A549 (cell line): Measurements from ENCODE around the gene KRTAP12-4. TPM values are rescaled to one million over a fixed set of nuclear protein-coding genes. Genes with fewer than 3 reads are reported as not detected.

Experiments used
- ATAC-seq, 2 experiments: fragments of 200-7000 bp in 1 of 2; fragments of >200 bp in 1 of 2; cut with Nextera tagmentation in 1 of 2; cut with Tn5 transposase in 1 of 2; 3 replicates each; pipeline versions ENCODE4 v1.8.0 to v1.9.1; 2018 to 2020; ENCODE audit warnings: mild to moderate bottlenecking in 1 of 2, moderate library complexity in 1 of 2
- CTCF ChIA-PET: fragments of 300-600 bp; sonication (Branson Sonifier 250); formaldehyde crosslinking; extraction: SDS; loops from one replicate; lab custom pipeline; 2021; ENCODE audit warnings: antibody characterized with exemption, inconsistent platforms; lab: Yijun Ruan, JAX
- POLR2A ChIA-PET: fragments of 350-600 bp; formaldehyde crosslinking; extraction: SDS; loops from one replicate; lab custom pipeline; 2021; ENCODE audit warnings: antibody characterized with exemption, inconsistent platforms; lab: Yijun Ruan, JAX
- DNase-seq, 2 experiments: peaks; one replicate each; pipeline versions ENCODE4 v3.0.0 to v3.0.0-alpha.2; 2011 to 2016; ENCODE audit warnings: low read depth in 1 of 2, low spot score in 1 of 2
- FAIRE-seq: peaks from 2 replicates; lab custom pipeline; 2011; peaks lifted over from hg19 to GRCh38; lab: Jason Lieb, UNC
- H3K27ac ChIP-seq, 2 experiments: fragments of >200 bp; sonication (Bioruptor Twin); formaldehyde crosslinking; 3 replicates each; pipeline ENCODE4 v1.5.1; 2016 to 2017
- H3K4me1 ChIP-seq: fragments of >200 bp; sonication (Bioruptor Twin); formaldehyde crosslinking; 3 replicates; pipeline ENCODE4 v1.6.1; 2016
- H3K4me2 ChIP-seq: fragments of >200 bp; sonication (Bioruptor Twin); formaldehyde crosslinking; 3 replicates; pipeline ENCODE4 v1.6.1; 2016
- H3K4me3 ChIP-seq: fragments of >200 bp; sonication (Bioruptor Twin); formaldehyde crosslinking; 3 replicates; pipeline ENCODE4 v1.5.1; 2016
- H3K9me3 ChIP-seq: fragments of >200 bp; sonication (Bioruptor Twin); formaldehyde crosslinking; 3 replicates; pipeline ENCODE4 v1.6.1; 2016
- BHLHE40 ChIP-seq: IDR thresholded peaks from 2 replicates; pipeline ENCODE4 v1.6.1; 2012; ENCODE audit warnings: low read depth, low read length, inconsistent platforms
- CEBPB ChIP-seq, 2 experiments: fragments of >200 bp in 1 of 2; sonication (Bioruptor Twin) in 1 of 2; formaldehyde crosslinking in 1 of 2; IDR thresholded peaks; 2 replicates each; pipeline ENCODE4 v1.6.1; 2012 to 2016
- CHD4 ChIP-seq: fragments of 200-600 bp; sonication (generic); IDR thresholded peaks from 2 replicates; pipeline ENCODE4 v1.6.1; 2016; ENCODE audit warnings: antibody characterized with exemption, mild to moderate bottlenecking, borderline replicate concordance
- EHF ChIP-seq: fragments of 250-450 bp; sonication (Bioruptor Pico); IDR thresholded peaks from 2 replicates; pipeline ENCODE4 v1.5.0; 2020; ENCODE audit warnings: mild to moderate bottlenecking
- EHMT2 ChIP-seq: fragments of 200-600 bp; sonication (generic); IDR thresholded peaks from 2 replicates; pipeline ENCODE4 v1.6.1; 2016; ENCODE audit warnings: antibody characterized with exemption, low read depth, mild to moderate bottlenecking, moderate library complexity
- ELK1 ChIP-seq: fragments of 150-350 bp; IDR thresholded peaks from 2 replicates; pipeline ENCODE4 v1.6.1; 2014; ENCODE audit warnings: low read depth, mild to moderate bottlenecking, low read length
- ESRRA ChIP-seq: fragments of 150-350 bp; IDR thresholded peaks from 2 replicates; pipeline ENCODE4 v1.6.1; 2014; ENCODE audit warnings: mild to moderate bottlenecking, low read length, borderline replicate concordance
- FOSL2 ChIP-seq, 2 experiments: fragments of 450-650 bp in 1 of 2; fragments of >200 bp in 1 of 2; sonication (Bioruptor Twin) in 1 of 2; formaldehyde crosslinking; IDR thresholded peaks; 2 replicates each; pipeline versions ENCODE4 v1.5.0 to v1.6.1; 2016 to 2020; ENCODE audit warnings: mild to moderate bottlenecking in 1 of 2, moderate library complexity in 1 of 2
- FOXS1 ChIP-seq: fragments of 250-450 bp; sonication (Bioruptor Pico); IDR thresholded peaks from 2 replicates; pipeline ENCODE4 v1.5.0; 2020; ENCODE audit warnings: mild to moderate bottlenecking, moderate library complexity
- GATA3 ChIP-seq: IDR thresholded peaks from 2 replicates; pipeline ENCODE4 v1.6.1; 2012; ENCODE audit warnings: borderline replicate concordance
- HOXB5 ChIP-seq: fragments of 250-450 bp; sonication (Bioruptor Pico); IDR thresholded peaks from 2 replicates; pipeline ENCODE4 v1.5.0; 2020; ENCODE audit warnings: mild to moderate bottlenecking, moderate library complexity
- JUNB ChIP-seq: fragments of >200 bp; sonication (Bioruptor Twin); formaldehyde crosslinking; IDR thresholded peaks from 2 replicates; pipeline ENCODE4 v1.6.1; 2016
- KDM1A ChIP-seq: fragments of 200-600 bp; sonication (generic); IDR thresholded peaks from 2 replicates; pipeline ENCODE4 v1.6.1; 2016; ENCODE audit warnings: low read depth, mild to moderate bottlenecking
- KDM5A ChIP-seq: fragments of 200-600 bp; sonication (generic); IDR thresholded peaks from 2 replicates; pipeline ENCODE4 v1.6.1; 2016; ENCODE audit warnings: antibody characterized with exemption, mild to moderate bottlenecking
- MAFK ChIP-seq: fragments of 450-650 bp; IDR thresholded peaks from 2 replicates; pipeline ENCODE4 v1.6.1; 2014; ENCODE audit not compliant: partially characterized antibody
- NPAS2 ChIP-seq: fragments of 250-450 bp; sonication (Bioruptor Pico); IDR thresholded peaks from 2 replicates; pipeline ENCODE4 v1.8.0; 2022; ENCODE audit warnings: mild to moderate bottlenecking, moderate library complexity, borderline replicate concordance
- RAD21 ChIP-seq, 2 experiments: fragments of >200 bp in 1 of 2; sonication (Bioruptor Twin) in 1 of 2; formaldehyde crosslinking in 1 of 2; IDR thresholded peaks in 1 of 2; conservative IDR thresholded peaks in 1 of 2; 2 replicates in 1 of 2; 3 replicates in 1 of 2; pipeline ENCODE4 v1.6.1; 2012 to 2018; ENCODE audit warnings: inconsistent platforms in 1 of 2
- RARB ChIP-seq: fragments of 250-450 bp; sonication (Bioruptor Pico); IDR thresholded peaks from 2 replicates; pipeline ENCODE4 v1.8.0; 2021; ENCODE audit warnings: mild to moderate bottlenecking, moderate library complexity
- RCOR1 ChIP-seq: fragments of 150-350 bp; IDR thresholded peaks from 2 replicates; pipeline ENCODE4 v1.6.1; 2014; ENCODE audit warnings: antibody characterized with exemption, low read length, low read depth
- RFX5 ChIP-seq: fragments of 450-650 bp; IDR thresholded peaks from 2 replicates; pipeline ENCODE4 v1.7.1; 2014; ENCODE audit warnings: antibody characterized with exemption, mild to moderate bottlenecking, moderate library complexity
- RNF2 ChIP-seq: fragments of 200-600 bp; sonication (generic); IDR thresholded peaks from 2 replicates; pipeline ENCODE4 v1.6.1; 2016; ENCODE audit warnings: low read depth, mild to moderate bottlenecking, antibody characterized with exemption, moderate library complexity, borderline replicate concordance
- SMC3 ChIP-seq: fragments of >200 bp; sonication (Bioruptor Twin); formaldehyde crosslinking; IDR thresholded peaks from 3 replicates; pipeline ENCODE4 v1.6.1; 2018; ENCODE audit warnings: inconsistent platforms
- SREBF2 ChIP-seq: fragments of 450-650 bp; IDR thresholded peaks from 2 replicates; pipeline ENCODE4 v1.6.1; 2014; ENCODE audit warnings: mild to moderate bottlenecking, moderate library complexity
- TFCP2L1 ChIP-seq: fragments of 250-450 bp; sonication (Bioruptor Pico); IDR thresholded peaks from 2 replicates; pipeline ENCODE4 v1.5.0; 2021; ENCODE audit warnings: mild to moderate bottlenecking
- TP53 ChIP-seq: fragments of 250-450 bp; sonication (Bioruptor Pico); IDR thresholded peaks from 2 replicates; pipeline ENCODE4 v1.5.0; 2021; ENCODE audit warnings: mild to moderate bottlenecking, moderate library complexity
- ZC3H11A ChIP-seq: fragments of 450-650 bp; IDR thresholded peaks from 2 replicates; pipeline ENCODE4 v1.6.1; 2014; ENCODE audit warnings: antibody characterized with exemption, mild to moderate bottlenecking
- WGBS: methylation state at CpG from one replicate; pipeline ENCODE4 v1.1.6; 2017; ENCODE audit errors: missing lambda C conversion rate; 5-methylcytosine and 5-hydroxymethylcytosine counted together
- polyA minus RNA-seq: library from RNA; depleted of rRNA, polyadenylated mRNA; stranded (reverse); fragments of >200 nt; gene quantifications from 2 replicates; pipeline ENCODE4 v1.2.3, GENCODE V29; 2011; rRNA and poly(A)+ RNA removed
- polyA plus RNA-seq, 4 experiments: library from polyadenylated mRNA; depleted of rRNA in 3 of 4; stranded (reverse); fragments of >200 nt; fragmentation: RNase III in 1 of 4; extraction: RNeasy Plus Mini Kit Qiagen cat#74134 plus additional on column Dnase treatment in 1 of 4; gene quantifications; 2 replicates in 3 of 4; 3 replicates in 1 of 4; pipeline ENCODE4 v1.2.3, GENCODE V29; 2011 to 2017

Gene KRTAP12-4
- polyA plus RNA-seq (2011; rRNA removed) = not detected in 2 replicates
- not detected in 2 replicates for polyA plus RNA-seq (2012; cell fraction: cytosol; rRNA removed)
- polyA plus RNA-seq (2012; cell fraction: nucleus; rRNA removed) = not detected in 2 replicates
- polyA plus RNA-seq (2017; fragmentation: RNase III; extraction: RNeasy Plus Mini Kit Qiagen cat#74134 plus additional on column Dnase treatment) = not detected in 3 replicates
- polyA minus RNA-seq = not detected in 2 replicates

DNA sequence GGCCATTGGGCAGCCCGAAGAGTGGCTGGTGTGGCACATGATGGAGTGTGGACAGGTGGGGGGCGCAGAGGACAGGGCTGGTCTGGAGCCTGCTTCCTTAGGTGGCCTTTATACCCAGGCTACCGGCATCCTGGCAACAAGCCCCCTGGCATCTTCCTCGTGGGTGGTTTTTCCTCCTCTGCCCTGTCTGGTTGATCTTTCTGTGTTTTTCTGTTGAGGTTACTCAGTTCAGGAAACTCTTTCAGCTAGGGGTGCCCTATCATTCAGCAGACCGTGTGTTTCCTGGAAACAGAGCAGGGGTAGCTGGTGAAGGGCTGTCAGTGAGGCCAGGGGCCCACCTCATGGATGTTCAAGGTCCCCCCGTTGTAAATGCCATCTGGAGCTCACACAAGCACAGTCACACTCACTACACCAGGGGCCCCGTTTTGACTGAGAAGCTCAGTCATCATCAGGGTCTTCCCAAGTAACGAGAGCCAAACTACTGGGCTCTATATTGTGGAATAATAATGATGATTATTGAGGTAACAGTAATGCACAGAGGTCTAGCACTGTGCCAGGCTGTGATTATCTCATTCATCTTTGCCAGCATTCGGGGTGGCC lies at the start of gene KRTAP12-4:
Gene KRTAP12-4 (minus strand): TSS at position 84 of the 600 bp plus-strand sequence. CDS start 45 bp downstream, at position 39.
- no peak for TF ChIP-seq RAD21 (conservative IDR thresholded peaks at IDR 0.05 in 1 of 2, IDR thresholded peaks at IDR 0.05 in 1 of 2)
- no peak for TF ChIP-seq RCOR1
- no peak for TF ChIP-seq TP53
- no peak for TF ChIP-seq SMC3
- TF ChIP-seq ZC3H11A = no peak
- TF ChIP-seq KDM5A = no peak
- no peak for TF ChIP-seq EHMT2
- TF ChIP-seq ESRRA = no peak
- no peak for TF ChIP-seq ELK1
- no peak for TF ChIP-seq RFX5
- TF ChIP-seq NPAS2 (CRISPR knock-in tag) = no peak
- TF ChIP-seq FOXS1 (CRISPR knock-in tag) = no peak
- no peak for TF ChIP-seq EHF
- Histone ChIP-seq H3K27ac (no peak within 1 kb of the TSS), H3K4me3 (no peak within 1 kb of the TSS), H3K4me2 (no peak within 1 kb of the TSS), H3K4me1 (no peaks in the 10 kb centered on the region), H3K9me3 (no peaks in the 10 kb centered on the region)
- FAIRE-seq (no peak), DNase-seq (no peak), ATAC-seq (no peak)
- 12% methylated on average over 6 of the region's 9 CpGs for WGBS
- ChIA-PET CTCF (no interaction called here), POLR2A (no interaction called here)

DNA sequence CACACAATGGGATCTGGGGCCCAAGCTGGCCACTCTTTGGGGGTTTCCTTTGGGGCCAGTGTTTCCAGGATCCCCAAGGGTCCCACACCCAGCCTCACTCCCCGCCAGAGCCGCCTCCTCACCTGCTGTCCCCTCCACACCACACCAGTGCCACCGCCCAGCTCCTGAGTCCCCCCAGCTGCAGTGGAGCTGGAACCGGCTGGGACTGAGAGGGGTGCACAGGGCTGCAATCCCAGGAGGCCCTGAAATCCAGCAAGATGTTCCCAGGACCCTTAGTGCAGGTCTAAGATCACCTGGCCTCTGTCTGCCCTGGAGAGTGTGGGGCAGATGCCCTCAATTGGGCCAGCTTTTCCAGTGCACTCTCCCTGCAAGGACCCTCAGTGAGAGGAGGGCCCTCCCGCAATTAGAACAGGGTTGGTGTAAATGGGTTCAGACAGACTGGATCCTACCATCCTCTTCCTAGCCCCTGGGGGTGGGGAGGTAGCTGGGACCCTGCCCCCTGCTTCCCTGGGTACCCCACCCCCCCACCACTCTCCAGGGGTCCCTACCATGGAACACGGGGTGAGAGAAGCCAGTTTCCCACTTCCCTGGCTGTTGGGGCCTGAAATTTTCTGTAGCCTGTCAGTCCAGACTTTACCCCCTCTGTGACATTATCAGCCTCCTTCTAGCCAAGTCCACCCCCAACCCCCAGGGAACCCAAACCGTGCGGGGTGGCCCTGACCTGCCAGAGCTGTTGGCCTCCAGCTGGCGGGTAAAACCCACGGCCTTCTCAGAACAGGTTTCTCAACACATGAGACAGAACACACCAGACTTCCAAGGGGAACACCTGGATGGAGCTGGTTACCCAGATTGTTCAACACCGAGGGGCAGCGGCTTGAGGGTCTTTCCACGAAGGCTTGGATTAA lies 49.5 kb upstream of the KRTAP12-4 start:
- no peak for TF ChIP-seq TFCP2L1 (CRISPR knock-in tag)
- TF ChIP-seq TP53 = no peak
- no peak for TF ChIP-seq SREBF2
- TF ChIP-seq CEBPB (IDR thresholded peaks at IDR 0.05) = no peak
- no peak for TF ChIP-seq FOSL2 (IDR thresholded peaks at IDR 0.05)
- TF ChIP-seq FOSL2 (CRISPR knock-in tag; IDR thresholded peaks at IDR 0.05) = no peak
- no peak for TF ChIP-seq EHF
- no peak for TF ChIP-seq RCOR1
- TF ChIP-seq RARB (CRISPR knock-in tag) = no peak
- TF ChIP-seq HOXB5 = no peak
- no peak for TF ChIP-seq GATA3
- no peak for TF ChIP-seq BHLHE40
- no peak for TF ChIP-seq MAFK
- no peak for TF ChIP-seq RNF2
- TF ChIP-seq ZC3H11A = no peak
- TF ChIP-seq RAD21 (conservative IDR thresholded peaks at IDR 0.05 in 1 of 2, IDR thresholded peaks at IDR 0.05 in 1 of 2) = no peak
- no peak for TF ChIP-seq CHD4
- no peak for TF ChIP-seq JUNB
- no peak for TF ChIP-seq KDM1A
- no peak for FAIRE-seq
- H3K27ac ChIP-seq = no peak overlapping the region
- H3K9me3 ChIP-seq = no peaks in the 10 kb centered on the region
- ChIA-PET POLR2A (no interaction called here), CTCF (no interaction called here)
- ATAC-seq = no peak
- H3K4me3 ChIP-seq = no peak overlapping the region
- 40% methylated on average over 8 of the region's 13 CpGs for WGBS
- no peaks in the 10 kb centered on the region for H3K4me1 ChIP-seq
- H3K4me2 ChIP-seq = no peak overlapping the region
- no peak for DNase-seq
